HepG2 (cell line): ENCODE results near the gene UBE2D3. TPM values are rescaled to one million over a fixed set of nuclear protein-coding genes. Genes with fewer than 3 reads are reported as not detected.

ENCODE experiments used
- ATF7-NPFF ChIP-seq: sonication (generic); formaldehyde crosslinking; IDR thresholded peaks from 2 replicates; pipeline ENCODE4 v1.8.1; 2023; ENCODE audit warnings: mild to moderate bottlenecking, low read depth, missing genetic modification reagents, moderate library complexity
- EHMT2 ChIP-seq: fragments of 200-600 bp; sonication (generic); IDR thresholded peaks from 2 replicates; pipeline ENCODE4 v1.7.0; 2017; ENCODE audit warnings: antibody characterized with exemption, low read depth, low read length, borderline replicate concordance
- FOXA1 ChIP-seq, 2 experiments: fragments of 450-650 bp in 1 of 2; sonication (generic) in 1 of 2; formaldehyde crosslinking in 1 of 2; IDR thresholded peaks; 2 replicates each; pipeline versions ENCODE4 v1.4.0 to v1.6.1; 2016 to 2020; ENCODE audit warnings: missing genetic modification reagents in 1 of 2
- FOXK2 ChIP-seq: fragments of 450-650 bp; IDR thresholded peaks from 2 replicates; pipeline ENCODE4 v1.6.1; 2016
- HDAC2 ChIP-seq: sonication (generic); formaldehyde crosslinking; IDR thresholded peaks from 2 replicates; pipeline ENCODE4 v1.4.0; 2020; ENCODE audit warnings: missing genetic modification reagents
- HNRNPLL ChIP-seq: fragments of 200-400 bp; formaldehyde crosslinking; IDR thresholded peaks from 2 replicates; pipeline ENCODE4 v1.6.1; 2017; ENCODE audit warnings: mild to moderate bottlenecking, low read depth, low read length; ENCODE audit not compliant: poor library complexity, severe bottlenecking
- KDM3A ChIP-seq: IDR thresholded peaks from 2 replicates; pipeline ENCODE4 v1.6.1; 2018; ENCODE audit warnings: low read depth, missing compliant biosample characterization
- MED13 ChIP-seq: sonication (generic); formaldehyde crosslinking; IDR thresholded peaks from 2 replicates; pipeline ENCODE4 v1.5.0; 2020; ENCODE audit warnings: missing genetic modification reagents
- MED8 ChIP-seq: sonication (generic); formaldehyde crosslinking; IDR thresholded peaks from 2 replicates; pipeline ENCODE4 v1.8.1; 2023; ENCODE audit warnings: mild to moderate bottlenecking, missing genetic modification reagents; ENCODE audit not compliant: insufficient replicate concordance
- NFATC3 ChIP-seq: sonication (generic); formaldehyde crosslinking; IDR thresholded peaks from 2 replicates; pipeline ENCODE4 v1.5.1; 2020; ENCODE audit warnings: mild to moderate bottlenecking, missing genetic modification reagents
- NKX3-1 ChIP-seq: sonication (generic); formaldehyde crosslinking; IDR thresholded peaks from 2 replicates; pipeline ENCODE4 v1.5.0; 2020; ENCODE audit warnings: missing genetic modification reagents
- SIN3A ChIP-seq: IDR thresholded peaks from 2 replicates; pipeline ENCODE4 v1.6.1; 2011; ENCODE audit warnings: low read depth, mild to moderate bottlenecking, control low read depth, low read length, borderline replicate concordance
- SMYD3 ChIP-seq: sonication (generic); formaldehyde crosslinking; IDR thresholded peaks from 2 replicates; pipeline ENCODE4 v1.8.1; 2023; ENCODE audit warnings: mild to moderate bottlenecking, missing genetic modification reagents
- SP1 ChIP-seq, 2 experiments: fragments of 450-650 bp in 1 of 2; sonication (generic) in 1 of 2; formaldehyde crosslinking in 1 of 2; IDR thresholded peaks; 2 replicates each; pipeline versions ENCODE4 v1.4.0 to v1.6.1; 2016 to 2020; ENCODE audit warnings: missing genetic modification reagents in 1 of 2
- ZNF343 ChIP-seq: sonication (generic); formaldehyde crosslinking; IDR thresholded peaks from 2 replicates; pipeline ENCODE4 v1.4.0; 2020; ENCODE audit warnings: mild to moderate bottlenecking, missing genetic modification reagents
- ZNF367 ChIP-seq: sonication (generic); formaldehyde crosslinking; IDR thresholded peaks from 2 replicates; pipeline ENCODE4 v1.4.0; 2020; ENCODE audit warnings: missing genetic modification reagents, borderline replicate concordance
- ZNF431 ChIP-seq: sonication (generic); formaldehyde crosslinking; IDR thresholded peaks from 2 replicates; pipeline ENCODE4 v1.9.0; 2022; ENCODE audit warnings: missing genetic modification reagents, low read depth, mild to moderate bottlenecking, borderline replicate concordance
- polyA plus RNA-seq, 8 experiments: library from polyadenylated mRNA; depleted of rRNA in 3 of 8; stranded (reverse) in 7 of 8; unstranded in 1 of 8; fragments of >200 nt; fragmentation: Illumina TruSeq in 4 of 8; extraction: Trizol in 4 of 8; gene quantifications; 2 replicates each; pipeline versions ENCODE4 v1.2.1 to v1.2.3, GENCODE V29; 2011 to 2016; ENCODE audit warnings: low read depth in 4 of 8, missing spikeins in 1 of 8, mixed read lengths in 1 of 8; ENCODE audit not compliant: insufficient read depth in 1 of 8
- total RNA-seq, 5 experiments: library from RNA; depleted of rRNA; stranded (reverse); fragments of >200 nt; fragmentation: Illumina TruSeq; extraction: Trizol; gene quantifications; 2 replicates each; pipeline ENCODE4 v1.2.3, GENCODE V29; 2016; ENCODE audit warnings: low read depth in 1 of 5
- TF ChIP-seq, protein P1 (sequence below): sonication (generic); formaldehyde crosslinking; IDR thresholded peaks from 2 replicates; pipeline ENCODE4 v1.4.0; 2020; ENCODE audit warnings: mild to moderate bottlenecking, missing genetic modification reagents
- TF ChIP-seq, protein P2 (sequence below): sonication (generic); formaldehyde crosslinking; IDR thresholded peaks from 2 replicates; pipeline ENCODE4 v1.4.0; 2020; ENCODE audit warnings: mild to moderate bottlenecking, low read depth, missing genetic modification reagents
- TF ChIP-seq, protein P3 (sequence below): sonication (generic); formaldehyde crosslinking; IDR thresholded peaks from 2 replicates; pipeline ENCODE4 v1.9.0; 2022; ENCODE audit warnings: missing genetic modification reagents, mild to moderate bottlenecking, borderline replicate concordance
- TF ChIP-seq, protein P4 (sequence below): sonication (generic); formaldehyde crosslinking; conservative IDR thresholded peaks from 2 replicates; pipeline ENCODE4 v1.8.0; 2022; ENCODE audit warnings: mild to moderate bottlenecking, moderate library complexity, missing genetic modification reagents

The UBE2D3 gene
- total and polyA plus RNA-seq, 2 of the 13 experiments (the other 11 are each of a cell fraction or from before 2014, with no cell fraction given), result 224 to 293 TPM

DNA sequence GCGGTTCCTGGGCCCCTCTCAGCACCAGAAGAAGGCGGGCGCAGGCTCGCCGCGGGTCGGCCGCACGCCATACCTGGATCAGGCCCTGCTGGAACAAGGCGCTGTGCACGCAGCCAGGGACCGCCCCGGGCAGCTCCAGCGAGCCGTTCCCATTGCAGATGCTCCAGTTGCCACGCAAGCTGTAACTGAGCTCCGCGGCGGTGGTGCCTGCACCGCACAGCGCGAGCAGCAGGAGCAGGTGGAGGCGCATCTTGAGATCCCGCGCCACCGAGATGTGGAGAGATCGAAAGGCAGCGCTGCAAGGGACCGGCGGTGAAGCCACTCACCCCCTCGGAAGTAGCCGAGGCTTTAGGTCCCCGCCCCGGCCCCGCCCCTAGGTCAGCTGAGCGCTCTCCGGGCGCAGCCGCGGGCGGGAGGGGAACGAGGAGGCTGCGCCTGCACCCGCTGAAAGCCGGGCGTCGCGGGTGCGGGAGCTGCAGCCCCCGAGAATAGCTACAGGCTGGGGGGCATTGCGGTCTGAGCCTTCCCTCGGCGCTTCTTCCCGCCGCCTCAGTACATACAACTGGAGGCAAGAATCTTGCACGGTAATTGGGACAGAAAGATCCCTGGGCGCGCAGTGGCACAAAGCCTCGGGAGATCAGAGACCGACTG, 66.6 kb downstream of the UBE2D3 start, which contains the start of gene MANBA (continued):
- TF ChIP-seq EHMT2, result no peak
- TF ChIP-seq ZNF367, result no peak
- peak; percentile 33; the same call in 1 of the 2 replicates for TF ChIP-seq NFATC3 (CRISPR knock-in tag)
- peak; percentile 85 for TF ChIP-seq HNRNPLL
- TF ChIP-seq, protein P1, sequence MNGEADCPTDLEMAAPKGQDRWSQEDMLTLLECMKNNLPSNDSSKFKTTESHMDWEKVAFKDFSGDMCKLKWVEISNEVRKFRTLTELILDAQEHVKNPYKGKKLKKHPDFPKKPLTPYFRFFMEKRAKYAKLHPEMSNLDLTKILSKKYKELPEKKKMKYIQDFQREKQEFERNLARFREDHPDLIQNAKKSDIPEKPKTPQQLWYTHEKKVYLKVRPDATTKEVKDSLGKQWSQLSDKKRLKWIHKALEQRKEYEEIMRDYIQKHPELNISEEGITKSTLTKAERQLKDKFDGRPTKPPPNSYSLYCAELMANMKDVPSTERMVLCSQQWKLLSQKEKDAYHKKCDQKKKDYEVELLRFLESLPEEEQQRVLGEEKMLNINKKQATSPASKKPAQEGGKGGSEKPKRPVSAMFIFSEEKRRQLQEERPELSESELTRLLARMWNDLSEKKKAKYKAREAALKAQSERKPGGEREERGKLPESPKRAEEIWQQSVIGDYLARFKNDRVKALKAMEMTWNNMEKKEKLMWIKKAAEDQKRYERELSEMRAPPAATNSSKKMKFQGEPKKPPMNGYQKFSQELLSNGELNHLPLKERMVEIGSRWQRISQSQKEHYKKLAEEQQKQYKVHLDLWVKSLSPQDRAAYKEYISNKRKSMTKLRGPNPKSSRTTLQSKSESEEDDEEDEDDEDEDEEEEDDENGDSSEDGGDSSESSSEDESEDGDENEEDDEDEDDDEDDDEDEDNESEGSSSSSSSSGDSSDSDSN (CRISPR knock-in tag), result peak; percentile 94
- peak; percentile 33; the same call in 1 of the 2 replicates for TF ChIP-seq ZNF343 (CRISPR knock-in tag)
- peak; percentile 14; the same call in 1 of the 2 replicates for TF ChIP-seq ATF7-NPFF (CRISPR knock-in tag)
- TF ChIP-seq, protein P2, sequence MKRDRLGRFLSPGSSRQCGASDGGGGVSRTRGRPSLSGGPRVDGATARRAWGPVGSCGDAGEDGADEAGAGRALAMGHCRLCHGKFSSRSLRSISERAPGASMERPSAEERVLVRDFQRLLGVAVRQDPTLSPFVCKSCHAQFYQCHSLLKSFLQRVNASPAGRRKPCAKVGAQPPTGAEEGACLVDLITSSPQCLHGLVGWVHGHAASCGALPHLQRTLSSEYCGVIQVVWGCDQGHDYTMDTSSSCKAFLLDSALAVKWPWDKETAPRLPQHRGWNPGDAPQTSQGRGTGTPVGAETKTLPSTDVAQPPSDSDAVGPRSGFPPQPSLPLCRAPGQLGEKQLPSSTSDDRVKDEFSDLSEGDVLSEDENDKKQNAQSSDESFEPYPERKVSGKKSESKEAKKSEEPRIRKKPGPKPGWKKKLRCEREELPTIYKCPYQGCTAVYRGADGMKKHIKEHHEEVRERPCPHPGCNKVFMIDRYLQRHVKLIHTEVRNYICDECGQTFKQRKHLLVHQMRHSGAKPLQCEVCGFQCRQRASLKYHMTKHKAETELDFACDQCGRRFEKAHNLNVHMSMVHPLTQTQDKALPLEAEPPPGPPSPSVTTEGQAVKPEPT (CRISPR knock-in tag), result no peak
- 0 out of 2 replicates have a peak, but pooled peaks have one; percentile 31 for TF ChIP-seq NKX3-1 (CRISPR knock-in tag)
- no peak for TF ChIP-seq SP1 (IDR thresholded peaks at IDR 0.05)
- peak; percentile 71 for TF ChIP-seq SP1 (CRISPR knock-in tag; IDR thresholded peaks at IDR 0.05)
- TF ChIP-seq SIN3A, result no peak; the same call in 1 of the 2 replicates
- TF ChIP-seq, protein P3, sequence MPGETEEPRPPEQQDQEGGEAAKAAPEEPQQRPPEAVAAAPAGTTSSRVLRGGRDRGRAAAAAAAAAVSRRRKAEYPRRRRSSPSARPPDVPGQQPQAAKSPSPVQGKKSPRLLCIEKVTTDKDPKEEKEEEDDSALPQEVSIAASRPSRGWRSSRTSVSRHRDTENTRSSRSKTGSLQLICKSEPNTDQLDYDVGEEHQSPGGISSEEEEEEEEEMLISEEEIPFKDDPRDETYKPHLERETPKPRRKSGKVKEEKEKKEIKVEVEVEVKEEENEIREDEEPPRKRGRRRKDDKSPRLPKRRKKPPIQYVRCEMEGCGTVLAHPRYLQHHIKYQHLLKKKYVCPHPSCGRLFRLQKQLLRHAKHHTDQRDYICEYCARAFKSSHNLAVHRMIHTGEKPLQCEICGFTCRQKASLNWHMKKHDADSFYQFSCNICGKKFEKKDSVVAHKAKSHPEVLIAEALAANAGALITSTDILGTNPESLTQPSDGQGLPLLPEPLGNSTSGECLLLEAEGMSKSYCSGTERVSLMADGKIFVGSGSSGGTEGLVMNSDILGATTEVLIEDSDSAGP (CRISPR knock-in tag), result peak; percentile 86
- peak; percentile 34; the same call in 1 of the 2 replicates for TF ChIP-seq SMYD3 (CRISPR knock-in tag)
- TF ChIP-seq HDAC2 (CRISPR knock-in tag), result peak; percentile 67
- TF ChIP-seq, protein P4, sequence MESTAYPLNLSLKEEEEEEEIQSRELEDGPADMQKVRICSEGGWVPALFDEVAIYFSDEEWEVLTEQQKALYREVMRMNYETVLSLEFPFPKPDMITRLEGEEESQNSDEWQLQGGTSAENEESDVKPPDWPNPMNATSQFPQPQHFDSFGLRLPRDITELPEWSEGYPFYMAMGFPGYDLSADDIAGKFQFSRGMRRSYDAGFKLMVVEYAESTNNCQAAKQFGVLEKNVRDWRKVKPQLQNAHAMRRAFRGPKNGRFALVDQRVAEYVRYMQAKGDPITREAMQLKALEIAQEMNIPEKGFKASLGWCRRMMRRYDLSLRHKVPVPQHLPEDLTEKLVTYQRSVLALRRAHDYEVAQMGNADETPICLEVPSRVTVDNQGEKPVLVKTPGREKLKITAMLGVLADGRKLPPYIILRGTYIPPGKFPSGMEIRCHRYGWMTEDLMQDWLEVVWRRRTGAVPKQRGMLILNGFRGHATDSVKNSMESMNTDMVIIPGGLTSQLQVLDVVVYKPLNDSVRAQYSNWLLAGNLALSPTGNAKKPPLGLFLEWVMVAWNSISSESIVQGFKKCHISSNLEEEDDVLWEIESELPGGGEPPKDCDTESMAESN (CRISPR knock-in tag), result peak; percentile 83
- TF ChIP-seq FOXA1 (IDR thresholded peaks at IDR 0.05), result no peak
- peak; percentile 14; the same call in 1 of the 2 replicates for TF ChIP-seq FOXA1 (CRISPR knock-in tag; IDR thresholded peaks at IDR 0.05)
- TF ChIP-seq MED8 (CRISPR knock-in tag), result peak; percentile 28
- 0 out of 2 replicates have a peak, but pooled peaks have one; percentile 51 for TF ChIP-seq MED13 (CRISPR knock-in tag)
- peak; percentile 91; the same call in 1 of the 2 replicates for TF ChIP-seq KDM3A (CRISPR knock-in tag)
- no peak; the same call in 1 of the 2 replicates for TF ChIP-seq ZNF431 (CRISPR knock-in tag)
- no peak for TF ChIP-seq FOXK2
